HepG2 (cell line): ENCODE results near the gene FBXL12. TPM values are rescaled to one million over a fixed set of nuclear protein-coding genes. Genes with fewer than 3 reads are reported as not detected.

Experiments used
- ATF5 ChIP-seq: sonication (generic); formaldehyde crosslinking; IDR thresholded peaks from 2 replicates; pipeline ENCODE4 v1.4.0; 2020; ENCODE audit warnings: mild to moderate bottlenecking, low read depth, missing genetic modification reagents
- ATF7 ChIP-seq, 2 experiments: fragments of 450-650 bp in 1 of 2; sonication (generic) in 1 of 2; formaldehyde crosslinking in 1 of 2; IDR thresholded peaks; 2 replicates each; pipeline versions ENCODE4 v1.4.0 to v1.6.1; 2016 to 2020; ENCODE audit warnings: antibody characterized with exemption in 1 of 2, mild to moderate bottlenecking in 1 of 2, missing genetic modification reagents in 1 of 2
- DMAP1 ChIP-seq: IDR thresholded peaks from 2 replicates; pipeline ENCODE4 v1.6.1; 2016
- DNMT3B ChIP-seq: conservative IDR thresholded peaks from 2 replicates; pipeline ENCODE4 v1.6.1; 2016; ENCODE audit warnings: missing biosample characterization, control low read depth
- ETV5 ChIP-seq: IDR thresholded peaks from 2 replicates; pipeline ENCODE4 v1.6.1; 2018; ENCODE audit warnings: missing biosample characterization, missing genetic modification reagents, inconsistent platforms, borderline replicate concordance
- HBP1 ChIP-seq: IDR thresholded peaks from 2 replicates; pipeline ENCODE4 v1.6.1; 2016; ENCODE audit warnings: low read depth, control low read depth
- ONECUT2 ChIP-seq: sonication (generic); formaldehyde crosslinking; IDR thresholded peaks from 2 replicates; pipeline ENCODE4 v1.4.0; 2020; ENCODE audit warnings: missing genetic modification reagents
- PRDM10 ChIP-seq: sonication (generic); formaldehyde crosslinking; IDR thresholded peaks from 2 replicates; pipeline ENCODE4 v1.4.0; 2020; ENCODE audit warnings: low read depth, missing genetic modification reagents
- ZC3H4 ChIP-seq: sonication (generic); formaldehyde crosslinking; IDR thresholded peaks from 2 replicates; pipeline ENCODE4 v1.4.0; 2020; ENCODE audit warnings: missing genetic modification reagents, borderline replicate concordance
- ZHX2 ChIP-seq, 2 experiments: sonication (generic) in 1 of 2; formaldehyde crosslinking in 1 of 2; IDR thresholded peaks; 2 replicates each; pipeline versions ENCODE4 v1.6.1 to v1.9.0; 2014 to 2022; ENCODE audit warnings: antibody characterized with exemption in 1 of 2, borderline replicate concordance in 1 of 2, inconsistent platforms in 1 of 2, low read depth in 1 of 2, missing genetic modification reagents in 1 of 2
- ZNF605 ChIP-seq: sonication (generic); formaldehyde crosslinking; IDR thresholded peaks from 2 replicates; pipeline ENCODE4 v1.8.0; 2022; ENCODE audit warnings: mild to moderate bottlenecking, missing genetic modification reagents
- ZSCAN25 ChIP-seq: sonication (generic); formaldehyde crosslinking; IDR thresholded peaks from 2 replicates; pipeline ENCODE4 v1.8.0; 2022; ENCODE audit warnings: mild to moderate bottlenecking, missing genetic modification reagents
- polyA plus RNA-seq, 8 experiments: library from polyadenylated mRNA; depleted of rRNA in 3 of 8; stranded (reverse) in 7 of 8; unstranded in 1 of 8; fragments of >200 nt; fragmentation: Illumina TruSeq in 4 of 8; extraction: Trizol in 4 of 8; gene quantifications; 2 replicates each; pipeline versions ENCODE4 v1.2.1 to v1.2.3, GENCODE V29; 2011 to 2016; ENCODE audit warnings: low read depth in 4 of 8, missing spikeins in 1 of 8, mixed read lengths in 1 of 8; ENCODE audit not compliant: insufficient read depth in 1 of 8
- total RNA-seq, 5 experiments: library from RNA; depleted of rRNA; stranded (reverse); fragments of >200 nt; fragmentation: Illumina TruSeq; extraction: Trizol; gene quantifications; 2 replicates each; pipeline ENCODE4 v1.2.3, GENCODE V29; 2016; ENCODE audit warnings: low read depth in 1 of 5

Gene FBXL12
- total and polyA plus RNA-seq, 2 of the 13 experiments (the other 11 are each of a cell fraction or from before 2014, with no cell fraction given) = 20.4 to 23.1 TPM

GRCh38 chr19:9827289-9828238 is 8.7 kb upstream of the FBXL12 start, which contains the start of gene UBL5 (continued):
- TF ChIP-seq ZHX2 (IDR thresholded peaks at IDR 0.05; ENCODE audit: low read depth) (0 out of 2 replicates have a peak, but pooled peaks have one; percentile 17), ZHX2 (CRISPR knock-in tag; IDR thresholded peaks at IDR 0.05; ENCODE audit: borderline replicate concordance) (no peak), ATF5 (CRISPR knock-in tag) (0 out of 2 replicates have a peak, but pooled peaks have one; percentile 33), PRDM10 (0 out of 2 replicates have a peak, but pooled peaks have one; percentile 61), ONECUT2 (0 out of 2 replicates have a peak, but pooled peaks have one; percentile 11), ETV5 (peak; percentile 75), ZNF605 (CRISPR knock-in tag) (peak; percentile 47; the same call in 1 of the 2 replicates), ZC3H4 (no peak), DNMT3B (CRISPR knock-in tag) (no peak), DMAP1 (CRISPR knock-in tag) (peak; percentile 85), HBP1 (CRISPR knock-in tag) (peak; percentile 28; the same call in 1 of the 2 replicates), ZSCAN25 (CRISPR knock-in tag) (no peak), ATF7 (IDR thresholded peaks at IDR 0.05) (no peak), ATF7 (CRISPR knock-in tag; IDR thresholded peaks at IDR 0.05) (0 out of 2 replicates have a peak, but pooled peaks have one; percentile 13)
